Measurements from ENCODE around the gene GIPC1.
"Not testable (repeated sequence)": the region's sequence is repeated elsewhere in the genome, so short reads cannot be mapped to it uniquely, and the experiment has no call there.

Gene GIPC1

GRCh38 chr19:14517840-14518505 is 22.0 kb upstream of the GIPC1 start, which contains the start of gene DNAJB1:
Gene DNAJB1, minus strand, starts transcription at chr19:14518397. Its CDS starts 48 bp downstream, at chr19:14518349.
- DNase-seq, result peak; percentile 85

GRCh38 chr19:14517446-14517839 is 21.5 kb upstream of the GIPC1 start:
- DNase-seq, result no peak

GRCh38 chr19:14516746-14517438 is 21.0 kb upstream of the GIPC1 start:
- no peak for DNase-seq

GRCh38 chr19:14516048-14516534 is 20.2 kb upstream of the GIPC1 start:
- DNase-seq, result no peak

DNA sequence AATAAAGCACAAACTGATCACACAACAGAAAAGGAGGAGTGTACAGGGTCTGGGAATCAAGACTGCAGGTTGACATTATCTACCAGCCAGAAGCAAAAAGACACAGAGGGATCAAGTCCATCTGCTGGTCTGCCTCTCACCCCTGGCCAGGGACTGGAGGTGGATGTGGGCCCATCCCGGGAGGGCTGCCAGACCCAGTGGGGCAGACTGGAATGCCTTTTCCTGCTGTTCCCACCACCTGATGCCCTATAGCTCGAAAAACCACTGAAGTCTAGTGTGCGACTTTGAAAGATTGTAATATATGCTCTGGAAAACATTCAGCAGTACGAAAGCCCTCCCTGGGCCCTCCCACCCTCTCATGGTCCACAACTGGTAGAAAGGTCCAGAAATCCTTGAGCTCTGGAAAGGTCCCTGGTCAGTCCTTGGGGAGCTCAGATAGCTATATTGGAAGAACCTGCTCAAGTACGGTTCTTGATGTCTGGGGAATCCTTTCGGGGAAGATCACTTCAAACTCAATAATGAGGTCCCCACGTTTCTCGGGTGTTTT is 19.6 kb upstream of the GIPC1 start:
- DNase-seq, result no peak

- no peak for DNase-seq
Observed at GRCh38 chr19:14514215-14514863, 18.4 kb upstream of the GIPC1 start.

DNA sequence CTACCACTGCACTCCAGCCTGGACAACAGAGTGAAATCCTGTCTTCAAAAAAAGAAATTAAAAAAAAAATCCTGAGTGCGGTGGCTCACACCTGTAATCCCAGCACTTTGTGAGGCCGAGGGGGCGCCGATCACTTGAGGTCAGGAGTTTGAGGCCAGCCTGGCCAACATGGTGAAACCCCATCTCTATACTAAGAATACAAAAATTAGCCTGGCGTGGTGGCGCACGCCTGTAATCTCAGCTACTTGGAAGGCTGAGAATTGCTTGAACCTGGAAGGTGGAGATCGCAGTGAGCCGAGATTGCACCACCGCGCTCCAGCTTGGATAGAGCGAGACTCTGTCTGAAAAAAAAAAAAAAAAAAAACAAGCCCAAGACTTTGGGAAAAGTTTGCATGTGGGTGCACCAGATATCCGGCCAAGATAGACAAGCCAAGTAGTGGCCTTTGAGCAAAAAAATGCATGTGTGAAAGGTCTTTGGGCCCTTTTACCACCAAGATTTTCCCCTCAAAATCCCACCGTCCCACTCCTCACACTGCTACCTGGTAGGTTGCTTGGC is 16.6 kb upstream of the GIPC1 start:
- no peak for DNase-seq

DNA sequence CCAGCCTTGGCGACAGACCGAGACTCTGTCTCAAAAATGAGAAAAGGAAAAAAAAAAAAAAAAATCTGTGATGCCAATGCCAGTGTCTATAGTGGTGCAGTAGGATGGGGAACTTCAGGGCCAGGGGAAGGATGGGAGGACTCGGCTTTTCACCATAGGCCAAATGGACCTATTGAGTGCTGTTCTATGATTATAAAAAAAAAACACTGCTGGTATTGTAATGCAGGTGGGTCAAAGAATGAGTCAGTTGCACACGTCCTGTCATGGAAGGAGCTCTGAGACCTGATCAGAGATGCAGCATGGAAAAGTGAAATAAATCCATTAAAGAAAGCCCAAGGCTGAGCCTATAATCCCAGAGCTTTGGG is 15.3 kb upstream of the GIPC1 start:
- DNase-seq, result no peak

GRCh38 chr19:14510311-14511228 is 14.6 kb upstream of the GIPC1 start:
- DNase-seq, result peak; percentile 61

GRCh38 chr19:14507704-14508542 is 12.0 kb upstream of the GIPC1 start:
- DNase-seq, result peak; percentile 33

- peak; percentile 86 for DNase-seq
Observed at GRCh38 chr19:14505488-14506239, 9.7 kb upstream of the GIPC1 start.

- DNase-seq, result not testable (repeated sequence)
Observed at GRCh38 chr19:14504575-14504974, 8.6 kb upstream of the GIPC1 start.

- DNase-seq, result no peak
Observed at GRCh38 chr19:14503285-14503684, 7.4 kb upstream of the GIPC1 start.

DNA sequence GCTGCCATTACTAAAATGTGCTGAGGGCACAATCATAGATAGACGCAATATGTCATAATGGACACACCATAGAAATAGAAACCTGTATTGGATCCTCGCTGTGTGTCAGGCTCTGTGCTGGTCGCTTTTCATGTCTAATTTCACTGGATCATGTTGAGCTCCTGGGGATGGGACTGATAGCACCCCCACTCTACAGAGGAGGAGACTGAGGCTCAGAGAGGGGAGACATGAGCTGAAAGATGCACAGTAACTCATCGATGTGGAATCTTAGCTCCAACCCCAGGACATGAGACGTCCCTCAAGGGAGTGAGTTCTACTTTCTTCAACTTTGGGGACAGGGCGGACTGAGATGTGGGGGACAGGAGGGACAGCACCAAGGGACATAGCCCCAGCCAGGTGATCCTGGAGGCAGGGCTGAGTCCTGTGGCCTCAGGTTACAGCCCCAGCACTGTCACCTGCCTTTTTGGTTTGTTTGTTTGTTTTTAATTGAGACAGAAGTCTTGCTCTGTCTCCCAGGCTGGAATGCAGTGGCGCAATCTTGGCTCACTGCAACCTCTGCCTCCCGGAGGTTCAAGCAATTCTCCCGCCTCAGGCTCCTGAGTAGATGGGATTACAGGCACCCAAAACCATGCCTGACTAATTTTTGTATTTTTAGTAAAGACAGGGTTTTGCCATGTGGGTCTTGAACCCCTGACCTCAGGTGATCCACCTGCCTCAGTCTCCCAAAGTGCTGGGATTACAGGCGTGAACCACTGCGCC is 6.6 kb upstream of the GIPC1 start:
- peak; percentile 61 for DNase-seq

DNA sequence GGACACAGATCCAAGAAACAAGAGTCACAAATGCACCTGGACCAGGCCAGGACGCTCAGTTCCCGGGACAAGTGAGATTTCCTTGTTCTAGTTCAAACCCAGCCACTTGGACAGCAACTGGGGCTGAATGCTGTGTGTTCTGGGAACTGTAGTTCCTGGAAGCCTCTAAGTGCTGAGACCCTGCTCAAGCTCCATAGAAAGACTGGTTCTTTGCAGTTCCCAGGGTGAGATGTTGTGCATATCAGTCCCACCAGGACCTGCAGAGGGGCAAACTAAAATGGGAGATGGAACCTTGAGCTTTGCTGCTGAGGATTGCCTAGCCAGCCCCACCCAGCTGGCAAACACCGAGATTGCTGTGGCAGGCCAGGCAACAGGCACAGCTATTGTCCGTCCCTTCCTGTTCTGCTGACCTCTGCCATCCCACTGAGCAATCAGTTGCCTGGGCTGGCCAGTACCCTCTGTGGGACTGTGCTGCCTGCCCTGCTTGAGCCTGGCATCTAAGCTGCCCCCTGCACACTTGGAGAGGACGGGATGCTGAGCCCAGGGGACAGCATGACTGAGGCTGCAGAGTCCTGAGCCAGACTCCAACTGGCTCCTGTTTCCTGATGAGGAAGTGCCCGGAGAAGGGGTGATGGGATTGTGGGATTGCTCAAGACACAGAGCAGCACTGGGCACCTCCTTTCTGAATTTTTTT is 1.4 kb upstream of the GIPC1 start:
- no peak for DNase-seq

GRCh38 chr19:14496834-14497227 is 904 bp upstream of the GIPC1 start:
- DNase-seq, result no peak

GRCh38 chr19:14495672-14496028 is 277 bp downstream of the GIPC1 start:
- no peak for DNase-seq

- no peak for DNase-seq
Observed at GRCh38 chr19:14494910-14495671, 836 bp downstream of the GIPC1 start.
